Upper lobe of left lung (tissue), 4 donors: ENCODE data around the gene ATP5PB.

ENCODE experiments used
- CTCF ChIP-seq, 6 experiments: fragments of 450-650 bp in 4 of 6; fragments of 200-600 bp in 2 of 6; sonication (generic) in 2 of 6; IDR thresholded peaks; one replicate each; pipeline ENCODE4 v1.5.1; 2016 to 2019; ENCODE audit warnings: antibody characterized with exemption in 6 of 6
- EP300 ChIP-seq, 4 donors: sonication (generic); formaldehyde crosslinking; IDR thresholded peaks; one replicate each; pipeline ENCODE4 v1.5.1; 2017; ENCODE audit warnings: antibody characterized with exemption in 4 of 4, control low read depth in 2 of 4
- POLR2A ChIP-seq, 4 donors: fragments of 450-650 bp; IDR thresholded peaks; one replicate each; pipeline ENCODE4 v1.5.1; 2016 to 2017; ENCODE audit warnings: antibody characterized with exemption in 4 of 4, mild to moderate bottlenecking in 2 of 4
- POLR2AphosphoS5 ChIP-seq, 2 donors: sonication (generic); formaldehyde crosslinking; IDR thresholded peaks; one replicate each; pipeline ENCODE4 v1.5.1; 2017; ENCODE audit warnings: antibody characterized with exemption in 2 of 2

DNA sequence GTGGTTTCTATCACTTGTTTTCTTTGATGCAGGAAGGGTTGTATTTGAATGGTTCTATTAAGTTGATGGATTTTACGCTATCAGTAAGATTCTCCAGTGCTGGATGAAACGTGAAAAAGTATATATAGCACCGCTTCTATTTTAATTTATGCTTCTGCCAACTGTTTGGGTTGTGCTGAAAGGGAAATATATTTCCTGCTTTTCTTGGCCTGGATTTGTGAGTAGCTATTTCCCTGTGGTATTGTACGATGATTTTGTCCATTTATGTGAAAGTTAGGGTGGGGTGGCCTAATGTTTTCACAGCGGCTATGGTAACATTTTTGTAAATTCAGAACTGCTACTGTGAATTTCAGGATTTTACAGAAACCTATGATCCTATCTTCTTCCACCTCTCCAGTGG, 24.8 kb downstream of the ATP5PB start:
- TF ChIP-seq CTCF (IDR thresholded peaks at IDR 0.05) (no peak), POLR2A (IDR thresholded peaks at IDR 0.05) (no peak), POLR2AphosphoS5 (IDR thresholded peaks at IDR 0.05) (no peak), EP300 (IDR thresholded peaks at IDR 0.05) (no peak)
